Endodermal cell (in vitro differentiated cells): ENCODE measurements around the gene AKT3. TPM values are rescaled to one million over a fixed set of nuclear protein-coding genes. Genes with fewer than 3 reads are reported as not detected.

ENCODE experiments used
- DNase-seq: peaks from one replicate; pipeline ENCODE4 v3.0.0-alpha.2; 2017
- H3K27ac ChIP-seq: 2 replicates; pipeline ENCODE4 v1.5.1; 2013; ENCODE audit warnings: mild to moderate bottlenecking, low read depth, low read length, moderate library complexity
- H3K27me3 ChIP-seq: 2 replicates; pipeline ENCODE4 v1.6.1; 2013; ENCODE audit warnings: mild to moderate bottlenecking, low read length, moderate library complexity; ENCODE audit not compliant: insufficient read depth, control insufficient read depth, poor library complexity, severe bottlenecking
- H3K36me3 ChIP-seq: 2 replicates; pipeline ENCODE4 v1.7.0; 2013; ENCODE audit warnings: mild to moderate bottlenecking, low read length, moderate library complexity; ENCODE audit not compliant: control insufficient read depth, insufficient read depth
- H3K4me1 ChIP-seq: one replicate; pipeline ENCODE4 v1.7.0; 2013; ENCODE audit warnings: low read length; ENCODE audit not compliant: control insufficient read depth, insufficient read depth
- H3K4me3 ChIP-seq: 2 replicates; pipeline ENCODE4 v1.5.1; 2013; ENCODE audit warnings: mild to moderate bottlenecking, low read length, moderate library complexity
- H3K9ac ChIP-seq: 2 replicates; pipeline ENCODE4 v1.6.1; 2013; ENCODE audit warnings: mild to moderate bottlenecking, low read length, moderate library complexity; ENCODE audit not compliant: poor library complexity, severe bottlenecking; ENCODE audit errors: extremely low read depth
- H3K9me3 ChIP-seq: 2 replicates; pipeline ENCODE4 v1.6.1; 2013; ENCODE audit warnings: mild to moderate bottlenecking, low read length, moderate library complexity; ENCODE audit not compliant: control insufficient read depth
- H3K27ac Mint-ChIP-seq: 2 replicates; pipeline ENCODE4 v1.8.0; 2020; ENCODE audit warnings: mixed read lengths
- H3K27me3 Mint-ChIP-seq: 2 replicates; pipeline ENCODE4 v1.8.0; 2021; ENCODE audit warnings: mild to moderate bottlenecking, mixed read lengths; ENCODE audit not compliant: insufficient read depth
- H3K36me3 Mint-ChIP-seq: 2 replicates; pipeline ENCODE4 v1.8.0; 2020; ENCODE audit warnings: low read depth, mixed read lengths
- H3K4me1 Mint-ChIP-seq: 2 replicates; pipeline ENCODE4 v1.8.0; 2020; ENCODE audit warnings: mixed read lengths
- H3K4me3 Mint-ChIP-seq: 2 replicates; pipeline ENCODE4 v1.8.0; 2020; ENCODE audit warnings: mild to moderate bottlenecking, moderate library complexity, mixed read lengths
- H3K9me3 Mint-ChIP-seq: 2 replicates; pipeline ENCODE4 v1.8.0; 2020; ENCODE audit warnings: mild to moderate bottlenecking, mixed read lengths
- WGBS, 2 experiments: methylation state at CpG; one replicate each; pipeline versions ENCODE4 v1.1.5 to v1.1.7; 2013; ENCODE audit warnings: missing lambda C conversion rate in 2 of 2, mixed read lengths in 1 of 2; ENCODE audit not compliant: insufficient coverage in 1 of 2, insufficient read length in 1 of 2; 5-methylcytosine and 5-hydroxymethylcytosine counted together
- total RNA-seq, 2 donors: library from RNA; stranded (reverse); fragmentation: NEBNext Ultra II Directional in 1 of 2; extraction: Animal tissue kit (Norgen Biotek cat#: 25700) in 1 of 2; gene quantifications; 2 replicates in 1 of 2; 3 replicates in 1 of 2; pipeline ENCODE4 v1.2.1, GENCODE V29; 2021
- TF ChIP-seq, protein P1 (sequence below): fragments of 200-600 bp; sonication (generic); conservative IDR thresholded peaks from 2 replicates; pipeline ENCODE4 v1.5.0; 2021; ENCODE audit warnings: antibody characterized with exemption, mild to moderate bottlenecking

AKT3 gene
- total RNA-seq, 2 donors from 2014 or later = 38.2 to 49.1 TPM

DNA sequence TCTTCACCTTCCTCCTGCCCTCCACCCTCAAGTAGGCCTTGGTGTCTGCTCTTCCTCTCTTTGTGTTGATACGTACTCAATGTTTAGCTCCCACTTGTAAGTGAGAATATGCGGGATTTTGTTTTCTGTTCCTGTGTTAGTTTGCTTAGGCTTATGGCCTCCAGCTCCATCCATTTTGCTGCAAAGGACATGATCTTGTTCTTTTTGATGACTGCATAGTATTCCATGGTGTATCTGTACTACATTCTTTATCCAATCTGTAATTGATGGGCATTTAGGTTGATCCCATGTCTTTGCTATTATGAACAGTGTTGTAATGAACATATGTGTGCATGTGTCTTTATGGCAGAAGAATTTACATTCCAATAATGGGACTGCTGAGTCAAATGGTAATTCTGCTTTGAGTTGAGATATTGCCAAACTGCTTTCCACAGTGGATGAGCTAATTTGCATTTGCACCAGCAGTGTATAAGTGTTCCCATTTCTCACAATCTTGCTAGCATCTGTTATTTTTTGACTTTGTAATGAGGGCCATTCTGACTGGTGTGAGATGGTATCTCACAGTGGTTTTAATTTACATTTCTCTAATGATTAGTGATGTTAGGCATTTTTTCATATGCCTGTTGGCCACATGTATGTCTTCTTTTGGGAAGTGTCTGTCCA is 321.5 kb downstream of the AKT3 start:
- H3K36me3 ChIP-seq = no peaks in the 10 kb centered on the region
- H3K27ac Mint-ChIP-seq = no peak overlapping the region
- no peak overlapping the region for H3K4me3 ChIP-seq
- H3K27ac ChIP-seq = no peak overlapping the region
- no peaks in the 10 kb centered on the region for H3K27me3 Mint-ChIP-seq
- no peaks in the 10 kb centered on the region for H3K9me3 ChIP-seq
- H3K4me1 ChIP-seq = no peaks in the 10 kb centered on the region
- H3K4me3 Mint-ChIP-seq = no peak overlapping the region
- no peak overlapping the region for H3K9ac ChIP-seq
- H3K36me3 Mint-ChIP-seq = no peaks in the 10 kb centered on the region
- no peaks in the 10 kb centered on the region for H3K27me3 ChIP-seq
- peaks cover 10% of the 10 kb centered on the region for H3K4me1 Mint-ChIP-seq
- no peak for DNase-seq
- peaks cover 3% of the 10 kb centered on the region for H3K9me3 Mint-ChIP-seq
- WGBS, 2 experiments = 80 to 89% methylated on average over 1 to 2 of the region's 2 CpGs
- TF ChIP-seq, protein P1, sequence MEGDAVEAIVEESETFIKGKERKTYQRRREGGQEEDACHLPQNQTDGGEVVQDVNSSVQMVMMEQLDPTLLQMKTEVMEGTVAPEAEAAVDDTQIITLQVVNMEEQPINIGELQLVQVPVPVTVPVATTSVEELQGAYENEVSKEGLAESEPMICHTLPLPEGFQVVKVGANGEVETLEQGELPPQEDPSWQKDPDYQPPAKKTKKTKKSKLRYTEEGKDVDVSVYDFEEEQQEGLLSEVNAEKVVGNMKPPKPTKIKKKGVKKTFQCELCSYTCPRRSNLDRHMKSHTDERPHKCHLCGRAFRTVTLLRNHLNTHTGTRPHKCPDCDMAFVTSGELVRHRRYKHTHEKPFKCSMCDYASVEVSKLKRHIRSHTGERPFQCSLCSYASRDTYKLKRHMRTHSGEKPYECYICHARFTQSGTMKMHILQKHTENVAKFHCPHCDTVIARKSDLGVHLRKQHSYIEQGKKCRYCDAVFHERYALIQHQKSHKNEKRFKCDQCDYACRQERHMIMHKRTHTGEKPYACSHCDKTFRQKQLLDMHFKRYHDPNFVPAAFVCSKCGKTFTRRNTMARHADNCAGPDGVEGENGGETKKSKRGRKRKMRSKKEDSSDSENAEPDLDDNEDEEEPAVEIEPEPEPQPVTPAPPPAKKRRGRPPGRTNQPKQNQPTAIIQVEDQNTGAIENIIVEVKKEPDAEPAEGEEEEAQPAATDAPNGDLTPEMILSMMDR = no peak

DNA sequence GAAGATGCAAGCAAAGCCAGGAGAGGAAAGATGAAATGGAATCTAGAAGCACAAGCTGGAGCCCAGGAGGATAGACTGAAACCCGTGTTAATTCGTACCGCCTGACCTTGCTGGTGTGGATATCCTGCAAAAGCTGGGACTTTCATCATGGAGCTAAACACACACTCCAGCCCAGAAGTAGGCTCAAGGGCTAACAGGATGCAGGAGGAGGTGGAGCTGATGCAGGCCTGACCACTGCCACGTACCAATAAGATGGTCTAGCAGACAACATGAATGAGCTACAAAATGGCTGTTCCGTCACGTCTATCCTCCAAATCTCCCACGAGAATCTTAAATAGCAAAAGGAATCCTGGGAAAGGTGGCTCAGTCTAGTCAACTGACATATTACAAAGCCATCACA is 323.9 kb downstream of the AKT3 start:
- no peak overlapping the region for H3K9ac ChIP-seq
- Mint-ChIP-seq H3K4me1 (peaks cover 10% of the 10 kb centered on the region), H3K36me3 (no peaks in the 10 kb centered on the region), H3K9me3 (peaks cover 3% of the 10 kb centered on the region), H3K27me3 (no peaks in the 10 kb centered on the region), H3K27ac (no peak overlapping the region), H3K4me3 (no peak overlapping the region)
- H3K36me3 ChIP-seq = no peaks in the 10 kb centered on the region
- no peaks in the 10 kb centered on the region for H3K4me1 ChIP-seq
- no peak overlapping the region for H3K27ac ChIP-seq
- TF ChIP-seq, protein P1 = no peak
- H3K9me3 ChIP-seq = no peaks in the 10 kb centered on the region
- no peak for DNase-seq
- H3K27me3 ChIP-seq = no peaks in the 10 kb centered on the region
- 95 to 100% methylated on average over 3 to 7 of the region's 7 CpGs for WGBS, 2 experiments
- no peak overlapping the region for H3K4me3 ChIP-seq

DNA sequence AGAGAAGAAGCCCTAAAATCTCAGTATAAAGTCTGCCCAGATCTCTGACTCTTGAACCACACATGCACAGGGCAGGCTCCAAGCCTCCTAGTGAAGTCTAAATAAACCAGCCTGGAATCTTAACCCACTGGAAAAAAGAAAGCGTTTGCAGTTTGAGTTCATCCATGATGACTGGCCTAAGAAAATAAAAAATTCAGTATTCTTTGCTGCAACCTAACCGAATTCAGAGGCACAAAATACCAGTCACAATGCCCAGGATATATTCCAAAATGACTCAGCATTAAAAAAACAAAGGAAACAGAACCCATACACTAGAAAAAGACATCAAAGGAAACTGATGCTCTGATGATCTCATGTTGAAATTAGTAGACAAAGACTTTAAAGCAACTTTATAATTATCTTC is 325.0 kb downstream of the AKT3 start:
- H3K27me3 Mint-ChIP-seq = no peaks in the 10 kb centered on the region
- no peak overlapping the region for H3K4me3 Mint-ChIP-seq
- Histone ChIP-seq H3K27me3 (no peaks in the 10 kb centered on the region), H3K36me3 (no peaks in the 10 kb centered on the region), H3K9ac (no peak overlapping the region), H3K9me3 (no peaks in the 10 kb centered on the region), H3K4me1 (no peaks in the 10 kb centered on the region), H3K27ac (no peak overlapping the region), H3K4me3 (no peak overlapping the region)
- DNase-seq = no peak
- no peak overlapping the region for H3K27ac Mint-ChIP-seq
- no peaks in the 10 kb centered on the region for H3K36me3 Mint-ChIP-seq
- WGBS, 2 experiments = 84 to 86% methylated on average over 1 to 2 of the region's 2 CpGs
- TF ChIP-seq, protein P1 = no peak
- H3K9me3 Mint-ChIP-seq = peaks cover 3% of the 10 kb centered on the region
- H3K4me1 Mint-ChIP-seq = peaks cover 10% of the 10 kb centered on the region
